HEK293T (cell line): Measurements from ENCODE around the gene ATP9A.

ENCODE experiments used
- CTCF ChIA-PET: fragments of 350-600 bp; formaldehyde crosslinking; extraction: SDS; loops from one replicate; lab custom pipeline; 2021; ENCODE audit warnings: antibody characterized with exemption, inconsistent platforms; lab: Yijun Ruan, JAX
- POLR2A ChIA-PET: fragments of 350-600 bp; formaldehyde crosslinking; extraction: SDS; loops from one replicate; lab custom pipeline; 2020; ENCODE audit warnings: antibody characterized with exemption, inconsistent platforms; lab: Yijun Ruan, JAX
- DNase-seq: peaks from one replicate; pipeline ENCODE4 v3.0.0; 2012; ENCODE audit warnings: mixed read lengths; ENCODE audit errors: extremely low spot score
- ARNT ChIP-seq: fragments of 450-650 bp; IDR thresholded peaks from 2 replicates; pipeline ENCODE4 v1.6.1; 2017; ENCODE audit warnings: mild to moderate bottlenecking
- BHLHE40 ChIP-seq: fragments of 450-650 bp; IDR thresholded peaks from 2 replicates; pipeline ENCODE4 v1.6.1; 2016; ENCODE audit warnings: mild to moderate bottlenecking, moderate library complexity, borderline replicate concordance
- CTBP1 ChIP-seq: fragments of 450-650 bp; IDR thresholded peaks from 2 replicates; pipeline ENCODE4 v1.6.1; 2016; ENCODE audit warnings: borderline replicate concordance
- ELF4 ChIP-seq: fragments of 450-650 bp; IDR thresholded peaks from 2 replicates; pipeline ENCODE4 v1.6.1; 2017; ENCODE audit warnings: antibody characterized with exemption
- FOXA1 ChIP-seq: fragments of 450-650 bp; IDR thresholded peaks from 2 replicates; pipeline ENCODE4 v1.6.1; 2016; ENCODE audit warnings: mild to moderate bottlenecking
- FOXK2 ChIP-seq: fragments of 450-650 bp; IDR thresholded peaks from 2 replicates; pipeline ENCODE4 v1.6.1; 2016; ENCODE audit warnings: mild to moderate bottlenecking
- FOXM1 ChIP-seq: fragments of 450-650 bp; IDR thresholded peaks from 2 replicates; pipeline ENCODE4 v1.6.1; 2017; ENCODE audit warnings: mild to moderate bottlenecking, borderline replicate concordance
- HDGF ChIP-seq: fragments of 450-650 bp; IDR thresholded peaks from 2 replicates; pipeline ENCODE4 v1.6.1; 2017; ENCODE audit warnings: antibody characterized with exemption, borderline replicate concordance
- L3MBTL2 ChIP-seq: fragments of 450-650 bp; conservative IDR thresholded peaks from 2 replicates; pipeline ENCODE4 v1.6.1; 2016; ENCODE audit warnings: mild to moderate bottlenecking
- LEF1 ChIP-seq: fragments of 450-650 bp; IDR thresholded peaks from 2 replicates; pipeline ENCODE4 v1.6.1; 2017; ENCODE audit warnings: mild to moderate bottlenecking, borderline replicate concordance
- NFRKB ChIP-seq: fragments of 450-650 bp; IDR thresholded peaks from 2 replicates; pipeline ENCODE4 v1.6.1; 2016; ENCODE audit warnings: mild to moderate bottlenecking, moderate library complexity
- SP1 ChIP-seq: fragments of 450-650 bp; IDR thresholded peaks from 2 replicates; pipeline ENCODE4 v1.6.1; 2017
- SUZ12 ChIP-seq: fragments of 450-650 bp; IDR thresholded peaks from 2 replicates; pipeline ENCODE4 v1.6.1; 2016; ENCODE audit warnings: mild to moderate bottlenecking
- TARDBP ChIP-seq: fragments of 450-650 bp; IDR thresholded peaks from 2 replicates; pipeline ENCODE4 v1.6.1; 2016
- ZNF384 ChIP-seq: fragments of 450-650 bp; IDR thresholded peaks from 2 replicates; pipeline ENCODE4 v1.6.1; 2016
- TF ChIP-seq, protein P1 (sequence below): fragments of 450-650 bp; IDR thresholded peaks from 2 replicates; pipeline ENCODE4 v1.6.1; 2016

The ATP9A gene

DNA sequence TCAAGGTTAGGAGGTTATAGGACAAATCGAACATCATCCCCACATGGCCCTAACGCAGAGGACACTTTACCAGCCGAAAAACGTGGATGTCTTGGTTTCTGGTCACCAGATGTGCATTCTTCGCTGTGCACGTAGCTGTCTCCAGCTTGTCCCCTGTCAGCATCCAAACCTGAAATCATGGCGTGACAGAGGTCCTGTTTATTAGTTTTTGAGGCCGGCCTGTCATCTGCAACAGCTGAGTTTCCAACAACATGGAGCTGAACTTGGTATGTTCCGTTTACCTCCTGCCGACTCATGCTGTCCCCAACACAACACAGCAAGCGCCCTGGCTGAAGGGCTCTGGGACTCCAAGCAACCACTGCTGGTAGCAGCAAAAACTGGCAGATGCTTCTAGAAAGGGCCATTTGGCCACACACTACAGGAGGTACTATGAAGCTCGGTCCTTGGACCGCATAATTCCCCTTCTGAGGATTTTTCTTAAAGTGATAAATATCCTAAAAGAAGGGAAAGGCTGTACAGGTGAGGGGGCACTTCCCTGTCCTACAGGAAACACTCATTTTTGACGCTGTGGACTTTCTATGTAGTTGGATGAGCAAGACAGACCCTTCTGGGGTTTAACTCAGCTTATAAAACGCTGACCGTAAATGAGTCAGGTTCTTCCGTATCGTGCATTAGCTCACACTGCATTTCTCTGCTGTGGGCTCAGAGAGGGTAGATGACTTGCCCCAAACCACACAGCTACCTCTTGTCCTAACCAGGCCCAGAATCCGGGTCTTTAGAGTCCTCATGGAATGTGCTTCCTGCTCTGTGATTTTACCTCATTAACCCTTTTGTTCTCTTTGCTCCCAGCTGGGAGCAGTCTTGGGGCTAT is 146.0 kb downstream of the ATP9A start:
- DNase-seq, result no peak
- no peak for TF ChIP-seq SUZ12
- CTCF ChIA-PET, result interaction anchor here (0.7 to 0.9 kb wide), 2 partner anchors 614 to 635 kb away, joined by 3 to 4 read pairs; no protein-coding TSS in a partner anchor
- POLR2A ChIA-PET, result no interaction called here

DNA sequence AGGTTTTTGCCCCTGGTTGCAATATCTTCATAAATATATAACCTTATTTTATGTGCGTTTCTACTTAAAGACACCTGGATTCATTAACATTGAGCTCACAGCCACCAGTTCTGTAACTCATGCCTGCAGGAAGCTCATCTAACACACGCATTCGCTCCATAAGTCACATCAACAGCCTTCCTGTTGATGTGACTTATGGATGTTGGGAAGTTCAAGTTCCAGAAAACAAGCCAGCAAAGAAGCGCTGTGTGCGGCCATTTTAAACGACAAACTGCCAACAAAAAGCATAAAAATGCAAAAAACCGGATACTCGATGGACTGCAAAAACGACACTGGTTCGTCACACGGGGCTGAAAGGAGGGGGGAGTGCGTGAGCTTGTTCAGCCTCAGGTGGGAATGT is 147.8 kb downstream of the ATP9A start:
- CTCF ChIA-PET, result no interaction called here
- POLR2A ChIA-PET, result no interaction called here
- no peak for DNase-seq
- TF ChIP-seq ELF4 (no peak), CTBP1 (no peak), L3MBTL2 (no peak), SUZ12 (no peak), BHLHE40 (no peak), LEF1 (no peak), TARDBP (no peak), NFRKB (no peak), HDGF (no peak), FOXA1 (no peak), ARNT (no peak), SP1 (no peak), FOXK2 (no peak), FOXM1 (no peak), ZNF384 (no peak)
- TF ChIP-seq, protein P1, sequence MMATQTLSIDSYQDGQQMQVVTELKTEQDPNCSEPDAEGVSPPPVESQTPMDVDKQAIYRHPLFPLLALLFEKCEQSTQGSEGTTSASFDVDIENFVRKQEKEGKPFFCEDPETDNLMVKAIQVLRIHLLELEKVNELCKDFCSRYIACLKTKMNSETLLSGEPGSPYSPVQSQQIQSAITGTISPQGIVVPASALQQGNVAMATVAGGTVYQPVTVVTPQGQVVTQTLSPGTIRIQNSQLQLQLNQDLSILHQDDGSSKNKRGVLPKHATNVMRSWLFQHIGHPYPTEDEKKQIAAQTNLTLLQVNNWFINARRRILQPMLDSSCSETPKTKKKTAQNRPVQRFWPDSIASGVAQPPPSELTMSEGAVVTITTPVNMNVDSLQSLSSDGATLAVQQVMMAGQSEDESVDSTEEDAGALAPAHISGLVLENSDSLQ, result no peak

DNA sequence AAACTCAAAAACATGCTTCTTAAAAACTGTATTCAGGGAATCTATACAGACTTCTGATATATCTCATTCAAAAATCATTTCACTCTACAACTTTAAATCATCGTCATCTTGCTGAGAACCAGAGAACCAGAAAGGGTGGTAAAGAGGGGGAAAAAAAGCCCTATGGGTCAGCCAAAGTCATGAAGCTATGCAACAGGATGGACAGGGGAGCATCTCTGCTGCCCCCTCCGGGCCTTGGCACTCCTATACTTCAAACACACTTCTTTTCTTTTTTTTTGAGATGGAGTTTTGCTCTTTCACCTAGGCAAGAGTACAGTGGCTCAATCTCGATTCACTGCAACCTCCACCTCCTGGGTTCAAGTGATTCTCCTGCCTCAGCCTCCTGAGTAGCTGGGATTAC is 152.1 kb downstream of the ATP9A start:
- no peak for DNase-seq
- TF ChIP-seq SP1 (no peak), L3MBTL2 (no peak), HDGF (no peak), FOXM1 (no peak), BHLHE40 (no peak), NFRKB (no peak), TARDBP (no peak), ARNT (no peak), ELF4 (no peak), CTBP1 (no peak), ZNF384 (no peak), SUZ12 (no peak), LEF1 (no peak), FOXA1 (no peak), FOXK2 (no peak)
- TF ChIP-seq, protein P1, result no peak
- ChIA-PET POLR2A (no interaction called here), CTCF (no interaction called here)

DNA sequence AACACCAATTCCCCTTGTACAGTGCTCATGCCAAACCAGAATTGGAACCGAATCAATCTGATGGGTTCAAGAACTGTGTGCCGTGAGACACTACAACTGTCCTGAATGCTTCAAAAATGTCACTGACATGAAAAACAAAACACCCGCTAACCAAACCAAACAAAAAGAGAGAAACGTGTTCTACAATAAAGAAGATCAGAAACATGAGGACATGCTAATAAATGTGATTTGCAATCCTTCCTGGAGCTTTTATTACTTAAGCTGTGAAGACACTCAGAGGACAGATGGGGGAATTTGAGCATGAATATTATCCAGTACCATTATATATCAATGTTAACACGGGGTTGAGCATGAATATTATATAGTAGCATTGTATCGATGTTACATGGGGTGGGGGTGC is 153.5 kb downstream of the ATP9A start:
- TF ChIP-seq L3MBTL2 (no peak), NFRKB (no peak), BHLHE40 (no peak), FOXM1 (no peak), TARDBP (no peak), ELF4 (no peak), LEF1 (no peak), ZNF384 (no peak), SUZ12 (no peak), CTBP1 (no peak), FOXK2 (no peak), ARNT (no peak)
- TF ChIP-seq, protein P1, result no peak
- ChIA-PET CTCF (interaction anchor here (1.1 kb wide), 1 partner anchor 9 kb away, joined by 3 read pairs; no protein-coding TSS in a partner anchor), POLR2A (no interaction called here)
- no peak for DNase-seq

DNA sequence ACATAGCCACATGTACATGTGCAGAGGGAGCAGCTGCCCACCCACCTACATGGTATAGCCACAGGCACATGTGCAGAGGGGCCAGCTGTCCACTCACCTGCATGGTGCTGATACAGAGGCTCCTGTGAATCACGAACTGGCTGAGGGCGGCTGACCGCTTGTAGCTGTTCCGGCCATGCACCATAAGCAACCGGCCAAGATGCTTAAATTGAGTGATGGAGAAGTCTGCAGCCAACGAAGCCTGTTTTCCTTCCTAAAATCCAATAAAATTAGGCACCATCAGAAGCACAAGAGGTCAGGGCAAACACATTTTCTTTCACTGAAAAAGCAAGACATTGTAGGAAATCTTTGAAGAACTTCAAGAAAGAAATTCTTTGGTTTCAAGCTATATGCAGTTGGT is 154.6 kb downstream of the ATP9A start:
- POLR2A ChIA-PET, result no interaction called here
- no peak for TF ChIP-seq ZNF384
- no peak for TF ChIP-seq BHLHE40
- TF ChIP-seq NFRKB, result no peak
- no peak for TF ChIP-seq ARNT
- no peak for TF ChIP-seq FOXM1
- no peak for TF ChIP-seq FOXK2
- no peak for TF ChIP-seq SP1
- TF ChIP-seq L3MBTL2, result no peak
- no peak for TF ChIP-seq FOXA1
- TF ChIP-seq SUZ12, result no peak
- no peak for TF ChIP-seq ELF4
- TF ChIP-seq CTBP1, result no peak
- no peak for TF ChIP-seq LEF1
- TF ChIP-seq HDGF, result no peak
- TF ChIP-seq, protein P1, result no peak
- TF ChIP-seq TARDBP, result no peak
- CTCF ChIA-PET, result interaction anchor here (1.1 kb wide), 1 partner anchor 10 kb away, joined by 3 read pairs; no protein-coding TSS in a partner anchor
- DNase-seq, result no peak
